Left ventricle myocardium inferior (tissue), 1 donor: Measurements from ENCODE around the gene CRISPLD2. TPM values are rescaled to one million over a fixed set of nuclear protein-coding genes. Genes with fewer than 3 reads are reported as not detected.

ENCODE experiments used
- DNase-seq: peaks from one replicate; pipeline ENCODE4 v3.0.0-alpha.2; 2020
- H3K27ac ChIP-seq: fragments of 200-600 bp; replicated peaks from 2 replicates; pipeline ENCODE4 v1.8.0; 2021
- H3K27me3 ChIP-seq: fragments of 200-600 bp; 2 replicates; pipeline ENCODE4 v1.8.0; 2021; ENCODE audit warnings: low read depth
- H3K36me3 ChIP-seq: fragments of 200-600 bp; 2 replicates; pipeline ENCODE4 v1.8.0; 2021
- H3K4me1 ChIP-seq: fragments of 200-600 bp; 2 replicates; pipeline ENCODE4 v1.8.0; 2021
- H3K4me3 ChIP-seq: fragments of 200-600 bp; 2 replicates; pipeline ENCODE4 v1.8.0; 2021; ENCODE audit warnings: mild to moderate bottlenecking, moderate library complexity
- H3K9me3 ChIP-seq: fragments of 200-600 bp; replicated peaks from 2 replicates; pipeline ENCODE4 v1.8.0; 2021
- intact Hi-C: fragments of 100-400 bp; cut with micrococcal nuclease; formaldehyde crosslinking; loops from one replicate; pipeline ENCODE4 v1.11.0; 2022
- total RNA-seq: library from RNA; stranded (reverse); fragmentation: NEBNext Ultra II Directional; extraction: Animal tissue kit (Norgen Biotek cat#: 25700); gene quantifications from one replicate; pipeline ENCODE4 v1.2.1, GENCODE V29; 2021
- TF ChIP-seq, protein P1 (sequence below): fragments of 200-600 bp; IDR thresholded peaks from 2 replicates; pipeline ENCODE4 v1.8.0; 2021; ENCODE audit warnings: antibody characterized with exemption, mild to moderate bottlenecking, borderline replicate concordance
- donor health status: DM: no; HTN: yes; CAD: no; lungs with severe emphysema.

CRISPLD2 gene
- total RNA-seq, 1 donor from 2014 or later, result 12.8 TPM

DNA sequence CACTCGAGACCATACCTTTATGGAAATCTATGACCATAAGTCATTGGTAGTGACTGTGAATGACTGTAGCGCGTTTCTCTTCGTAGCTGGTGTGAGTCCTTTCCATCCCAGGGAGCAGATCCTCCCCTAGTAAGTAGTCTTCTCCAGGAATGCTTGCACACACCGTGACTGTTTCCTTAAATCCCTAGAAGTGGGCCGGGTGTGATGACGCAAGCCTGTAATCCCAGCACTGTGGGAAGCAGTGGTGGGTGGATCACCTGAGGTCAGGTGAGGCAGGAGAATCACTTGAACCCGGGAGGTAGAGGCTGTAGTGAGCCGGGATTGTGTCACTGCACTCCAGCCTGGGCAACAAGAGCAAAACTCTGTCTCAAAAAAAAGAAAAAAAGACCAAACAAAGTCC lies 70.6 kb downstream of the CRISPLD2 start:
- peaks cover 6% of the 10 kb centered on the region for H3K9me3 ChIP-seq
- peaks cover 57% of the 10 kb centered on the region for H3K27me3 ChIP-seq
- H3K4me3 ChIP-seq, result no peak overlapping the region
- H3K27ac ChIP-seq, result peak overlapping the region; percentile 23
- peaks cover 48% of the 10 kb centered on the region for H3K36me3 ChIP-seq
- DNase-seq, result no peak
- intact Hi-C loops, result no loop called here
- TF ChIP-seq, protein P1, sequence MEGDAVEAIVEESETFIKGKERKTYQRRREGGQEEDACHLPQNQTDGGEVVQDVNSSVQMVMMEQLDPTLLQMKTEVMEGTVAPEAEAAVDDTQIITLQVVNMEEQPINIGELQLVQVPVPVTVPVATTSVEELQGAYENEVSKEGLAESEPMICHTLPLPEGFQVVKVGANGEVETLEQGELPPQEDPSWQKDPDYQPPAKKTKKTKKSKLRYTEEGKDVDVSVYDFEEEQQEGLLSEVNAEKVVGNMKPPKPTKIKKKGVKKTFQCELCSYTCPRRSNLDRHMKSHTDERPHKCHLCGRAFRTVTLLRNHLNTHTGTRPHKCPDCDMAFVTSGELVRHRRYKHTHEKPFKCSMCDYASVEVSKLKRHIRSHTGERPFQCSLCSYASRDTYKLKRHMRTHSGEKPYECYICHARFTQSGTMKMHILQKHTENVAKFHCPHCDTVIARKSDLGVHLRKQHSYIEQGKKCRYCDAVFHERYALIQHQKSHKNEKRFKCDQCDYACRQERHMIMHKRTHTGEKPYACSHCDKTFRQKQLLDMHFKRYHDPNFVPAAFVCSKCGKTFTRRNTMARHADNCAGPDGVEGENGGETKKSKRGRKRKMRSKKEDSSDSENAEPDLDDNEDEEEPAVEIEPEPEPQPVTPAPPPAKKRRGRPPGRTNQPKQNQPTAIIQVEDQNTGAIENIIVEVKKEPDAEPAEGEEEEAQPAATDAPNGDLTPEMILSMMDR, result no peak
- H3K4me1 ChIP-seq, result peaks cover 22% of the 10 kb centered on the region

DNA sequence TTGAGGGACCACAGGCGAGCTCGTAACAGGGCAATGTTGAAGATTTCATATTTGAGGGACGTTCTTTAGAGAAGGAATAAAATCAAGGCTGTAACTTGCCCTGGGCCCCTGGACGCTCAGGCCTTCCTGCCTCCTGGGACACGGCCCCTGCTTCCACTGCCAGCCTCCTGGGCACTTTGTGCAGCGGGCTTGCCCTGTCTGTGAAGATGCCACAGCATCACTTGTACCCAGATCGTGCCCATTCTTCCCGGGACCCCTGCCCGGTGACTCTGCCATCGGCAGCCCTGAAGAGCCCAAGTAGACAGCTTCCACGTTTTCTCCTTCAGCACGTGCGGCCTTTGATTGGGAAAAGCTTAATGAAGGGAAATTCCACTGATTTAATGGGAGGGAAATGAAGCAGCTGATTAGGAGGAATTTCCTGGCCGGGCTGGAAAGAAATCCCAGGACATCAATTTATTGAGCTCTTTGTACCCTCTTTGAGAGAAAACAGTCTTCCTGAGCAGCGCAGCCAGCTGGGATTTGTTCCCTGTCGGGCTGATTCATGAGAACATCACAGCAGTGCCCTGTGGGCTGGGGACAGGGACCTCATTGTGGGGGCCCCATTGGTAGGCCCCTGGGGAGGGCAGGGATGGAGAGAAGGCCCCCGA lies 71.5 kb downstream of the CRISPLD2 start:
- TF ChIP-seq, protein P1, result no peak
- Histone ChIP-seq H3K9me3 (peaks cover 6% of the 10 kb centered on the region), H3K27me3 (peaks cover 57% of the 10 kb centered on the region), H3K4me1 (peaks cover 14% of the 10 kb centered on the region), H3K27ac (peak overlapping the region; percentile 32), H3K4me3 (no peak overlapping the region), H3K36me3 (peaks cover 48% of the 10 kb centered on the region)
- DNase-seq, result no peak
- intact Hi-C loops, result no loop called here

DNA sequence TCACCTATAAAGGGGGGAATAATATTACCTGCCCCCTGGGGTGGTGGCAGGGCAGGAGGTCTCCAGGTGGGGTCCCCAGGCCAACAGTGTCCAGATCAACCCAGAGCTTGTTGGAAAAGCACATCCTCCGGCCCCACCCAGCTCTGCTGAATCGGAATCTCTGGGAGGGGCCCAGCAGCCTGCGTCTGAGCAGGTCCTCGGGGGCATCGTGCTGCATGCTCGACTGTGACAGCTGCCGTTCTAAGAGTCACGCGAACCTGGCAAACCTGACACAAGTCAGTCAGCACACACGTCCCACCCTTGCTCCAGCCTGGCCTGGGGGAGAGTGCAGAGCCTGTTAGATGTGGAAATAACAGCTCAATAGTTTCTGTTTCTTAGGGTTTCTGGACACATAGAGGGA lies 72.3 kb downstream of the CRISPLD2 start:
- H3K36me3 ChIP-seq, result peaks cover 48% of the 10 kb centered on the region
- no peak for DNase-seq

DNA sequence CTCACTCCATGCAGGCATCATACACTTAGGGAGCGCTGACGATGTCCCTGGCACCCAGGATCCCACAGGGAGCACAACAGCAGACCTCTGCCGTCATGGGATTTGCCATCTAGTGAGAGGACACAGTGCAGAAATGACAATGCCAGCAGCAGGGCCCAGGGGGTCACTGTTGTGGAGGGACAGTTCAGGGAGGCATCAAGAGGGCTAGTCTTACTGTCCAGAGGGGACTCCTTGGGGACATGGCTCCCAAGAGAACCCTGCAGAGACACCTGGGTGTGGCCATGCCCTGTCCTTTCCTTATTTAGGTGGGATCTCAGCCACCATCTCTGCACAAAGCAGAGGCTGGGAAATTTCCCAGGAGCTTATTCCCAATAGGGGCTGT lies 73.7 kb downstream of the CRISPLD2 start:
- intact Hi-C loops, result no loop called here
- DNase-seq, result no peak
- Histone ChIP-seq H3K4me1 (peaks cover 14% of the 10 kb centered on the region), H3K4me3 (no peak overlapping the region), H3K27ac (no peak overlapping the region), H3K9me3 (peaks cover 6% of the 10 kb centered on the region), H3K27me3 (peaks cover 54% of the 10 kb centered on the region), H3K36me3 (peaks cover 43% of the 10 kb centered on the region)
- TF ChIP-seq, protein P1, result no peak

More for the DNA sequence above, 72.3 kb downstream of the CRISPLD2 start:
- Histone ChIP-seq H3K27ac (peak overlapping the region; percentile 32), H3K27me3 (peaks cover 60% of the 10 kb centered on the region), H3K9me3 (peaks cover 6% of the 10 kb centered on the region), H3K4me1 (peaks cover 14% of the 10 kb centered on the region), H3K4me3 (no peak overlapping the region)
- TF ChIP-seq, protein P1, result no peak
- intact Hi-C loops, result no loop called here

DNA sequence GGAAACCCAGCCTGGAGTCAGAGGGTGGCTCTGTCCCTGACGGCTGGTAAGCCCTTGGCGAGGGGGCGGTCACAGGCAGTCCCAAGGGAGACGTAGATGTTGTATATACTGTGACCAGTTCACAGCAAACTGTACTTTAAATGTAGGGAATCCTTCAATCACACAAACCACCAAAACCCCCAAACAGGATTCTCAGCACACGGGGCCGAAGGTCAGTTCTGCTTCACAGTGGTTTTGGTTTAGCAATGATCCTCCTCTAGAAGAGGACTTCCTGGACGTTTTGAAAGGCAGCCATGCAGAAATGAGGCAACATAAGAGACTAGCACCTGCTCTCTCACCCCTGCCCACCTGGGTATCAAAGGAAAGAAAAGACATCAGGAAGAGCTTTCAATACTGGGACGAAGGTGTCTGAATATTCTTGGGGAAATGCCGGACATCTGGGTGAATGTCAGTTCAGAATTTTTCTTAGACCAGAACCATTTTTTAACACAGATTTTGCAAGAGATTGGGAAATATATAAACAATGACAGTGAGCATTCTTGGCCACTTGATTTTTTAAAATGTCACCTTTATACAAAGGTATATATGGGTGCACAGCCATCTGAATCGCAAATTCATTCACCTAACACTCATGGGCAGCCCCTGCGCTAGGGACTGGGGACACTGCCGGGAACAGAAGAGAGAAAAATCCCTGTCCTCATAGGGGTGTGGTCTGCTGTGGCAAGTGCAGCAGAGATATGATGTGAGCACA lies 74.2 kb downstream of the CRISPLD2 start:
- Histone ChIP-seq H3K36me3 (peaks cover 42% of the 10 kb centered on the region), H3K4me3 (no peak overlapping the region), H3K27ac (no peak overlapping the region), H3K27me3 (peaks cover 52% of the 10 kb centered on the region), H3K4me1 (peaks cover 14% of the 10 kb centered on the region), H3K9me3 (peaks cover 6% of the 10 kb centered on the region)
- intact Hi-C loops, result no loop called here
- no peak for DNase-seq
- TF ChIP-seq, protein P1, result no peak
